Fibroblast of lung (primary cell): Measurements from ENCODE around the gene MYO18A. TPM values are rescaled to one million over a fixed set of nuclear protein-coding genes. Genes with fewer than 3 reads are reported as not detected.
A peak's percentile ranks its signal among the peaks of the same experiment; 100 is the strongest.

ENCODE experiments used
- DNase-seq, 2 donors: peaks; one replicate each; pipeline versions ENCODE4 v3.0.0 to v3.0.0-alpha.2; 2010; ENCODE audit warnings: low read depth in 2 of 2
- H2AFZ ChIP-seq: 2 replicates; pipeline ENCODE4 v1.5.1; 2012; ENCODE audit warnings: low read length, control low read depth, inconsistent platforms
- H3K27ac ChIP-seq: 2 replicates; pipeline ENCODE4 v1.5.1; 2011; ENCODE audit warnings: low read length, control low read depth; ENCODE audit not compliant: insufficient read depth
- H3K27me3 ChIP-seq: 2 replicates; pipeline ENCODE4 v1.5.1; 2011; ENCODE audit warnings: mild to moderate bottlenecking, low read length; ENCODE audit not compliant: control insufficient read depth, insufficient read depth
- H3K36me3 ChIP-seq: 2 replicates; pipeline ENCODE4 v1.5.1; 2011; ENCODE audit warnings: low read length; ENCODE audit not compliant: control insufficient read depth, insufficient read depth
- H3K4me1 ChIP-seq: 2 replicates; pipeline ENCODE4 v1.5.1; 2011; ENCODE audit warnings: low read length; ENCODE audit not compliant: control insufficient read depth, insufficient read depth; ENCODE audit errors: extremely low read depth
- H3K4me2 ChIP-seq: 2 replicates; pipeline ENCODE4 v1.5.1; 2011; ENCODE audit warnings: low read length, control low read depth; ENCODE audit not compliant: insufficient read depth; ENCODE audit errors: extremely low read depth
- H3K4me3 ChIP-seq, 4 experiments: fragments of 200-600 bp in 1 of 4; sonication (generic) in 1 of 4; replicated peaks in 1 of 4; 2 replicates each; pipeline ENCODE4 v1.5.1; 2011 to 2016; ENCODE audit warnings: low read length in 4 of 4, low read depth in 3 of 4, mild to moderate bottlenecking in 3 of 4, control low read depth in 2 of 4, inconsistent platforms in 1 of 4, mixed read lengths in 1 of 4; ENCODE audit not compliant: insufficient read depth in 1 of 4; ENCODE audit errors: control extremely low read depth in 1 of 4
- H3K79me2 ChIP-seq: 2 replicates; pipeline ENCODE4 v1.5.1; 2012; ENCODE audit warnings: mild to moderate bottlenecking, low read length, inconsistent platforms; ENCODE audit not compliant: control insufficient read depth, insufficient read depth
- H3K9ac ChIP-seq: 2 replicates; pipeline ENCODE4 v1.5.1; 2011; ENCODE audit warnings: mild to moderate bottlenecking, low read length, control low read depth; ENCODE audit not compliant: insufficient read depth
- H3K9me3 ChIP-seq: 2 replicates; pipeline ENCODE4 v1.5.1; 2012; ENCODE audit warnings: low read depth, low read length; ENCODE audit not compliant: control insufficient read depth, insufficient read depth
- H4K20me1 ChIP-seq: 2 replicates; pipeline ENCODE4 v1.5.1; 2011; ENCODE audit warnings: low read length; ENCODE audit not compliant: control insufficient read depth, insufficient read depth; ENCODE audit errors: extremely low read depth
- CTCF ChIP-seq, 2 donors: IDR thresholded peaks in 1 of 2; conservative IDR thresholded peaks in 1 of 2; 1 replicate in 1 of 2; 2 replicates in 1 of 2; pipeline ENCODE4 v1.5.1; 2011 to 2012; ENCODE audit warnings: low read length in 2 of 2, control low read depth in 1 of 2, inconsistent platforms in 1 of 2, low read depth in 1 of 2, mild to moderate bottlenecking in 1 of 2
- EZH2 ChIP-seq: IDR thresholded peaks from 2 replicates; pipeline ENCODE4 v1.5.1; 2012; ENCODE audit warnings: low read length, control low read depth, mild to moderate bottlenecking; ENCODE audit errors: missing control alignments
- polyA plus RNA-seq, 2 donors: library from polyadenylated mRNA; depleted of rRNA in 1 of 2; stranded (reverse) in 1 of 2; unstranded in 1 of 2; fragments of >200 nt; gene quantifications; 2 replicates each; pipeline ENCODE4 v1.2.1, GENCODE V29; 2011 to 2012; ENCODE audit warnings: missing spikeins in 1 of 2
- total RNA-seq: library from RNA; depleted of rRNA; stranded (reverse); fragments of >200 nt; gene quantifications from 2 replicates; pipeline ENCODE4 v1.2.1, GENCODE V29; 2014

Gene MYO18A
- total and polyA plus RNA-seq, 2 donors (not counting 1 experiment from before 2014, with no cell fraction given), result 11.7 to 133 TPM

DNA sequence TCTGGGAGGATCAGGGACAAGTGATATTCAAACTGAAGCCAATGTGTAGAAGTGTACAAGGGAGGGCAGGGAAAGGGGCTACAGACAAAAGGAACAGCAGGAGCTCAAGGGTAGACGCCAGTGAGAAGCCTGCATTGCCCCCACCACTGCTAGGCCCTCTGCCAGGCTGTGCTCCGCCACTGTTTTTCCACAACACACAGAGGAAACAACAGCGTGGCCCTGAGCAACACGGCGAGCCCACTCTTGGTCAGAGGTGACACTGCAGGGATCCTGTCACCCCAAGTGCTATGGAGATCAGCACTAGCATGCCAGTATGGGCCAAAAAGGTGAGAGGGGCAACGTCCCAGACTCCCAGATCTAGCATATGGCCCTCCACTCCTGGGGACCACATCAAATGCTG lies 23.4 kb downstream of the MYO18A start:
- H3K36me3 ChIP-seq, result no peaks in the 10 kb centered on the region
- no peak overlapping the region for H3K27ac ChIP-seq
- H4K20me1 ChIP-seq, result no peaks in the 10 kb centered on the region
- H2AFZ ChIP-seq, result no peak overlapping the region
- H3K4me3 ChIP-seq, result no peak overlapping the region
- peaks cover 45% of the 10 kb centered on the region for H3K4me1 ChIP-seq
- no peaks in the 10 kb centered on the region for H3K27me3 ChIP-seq
- H3K9ac ChIP-seq, result no peak overlapping the region
- H3K9me3 ChIP-seq, result no peaks in the 10 kb centered on the region
- H3K4me2 ChIP-seq, result no peak overlapping the region
- H3K79me2 ChIP-seq, result no peaks in the 10 kb centered on the region
- DNase-seq, result no peak
- TF ChIP-seq EZH2 (no peak), CTCF (conservative IDR thresholded peaks at IDR 0.05 in 1 of 2, IDR thresholded peaks at IDR 0.05 in 1 of 2; ENCODE audit: low read depth in 1 of 2, low read length in 2 of 2) (no peak)

GRCh38 chr17:29155966-29156338 lies 24.2 kb downstream of the MYO18A start:
- peak; percentile 38 to 74 for DNase-seq
- no peaks in the 10 kb centered on the region for H3K27me3 ChIP-seq
- H3K27ac ChIP-seq, result peak overlapping the region; percentile 73
- H3K79me2 ChIP-seq, result no peaks in the 10 kb centered on the region
- no peak overlapping the region for H3K9ac ChIP-seq
- H4K20me1 ChIP-seq, result no peaks in the 10 kb centered on the region
- no peak overlapping the region for H2AFZ ChIP-seq
- no peaks in the 10 kb centered on the region for H3K36me3 ChIP-seq
- TF ChIP-seq CTCF (conservative IDR thresholded peaks at IDR 0.05 in 1 of 2, IDR thresholded peaks at IDR 0.05 in 1 of 2; ENCODE audit: low read depth in 1 of 2, low read length in 2 of 2) (no peak), EZH2 (no peak)
- H3K4me3 ChIP-seq, result no peak overlapping the region
- H3K4me2 ChIP-seq, result no peak overlapping the region
- H3K4me1 ChIP-seq, result peaks cover 49% of the 10 kb centered on the region
- H3K9me3 ChIP-seq, result no peaks in the 10 kb centered on the region

GRCh38 chr17:29155227-29155965 lies 24.8 kb downstream of the MYO18A start:
- no peak overlapping the region for H3K4me3 ChIP-seq
- peaks cover 49% of the 10 kb centered on the region for H3K4me1 ChIP-seq
- H3K9me3 ChIP-seq, result no peaks in the 10 kb centered on the region
- no peaks in the 10 kb centered on the region for H4K20me1 ChIP-seq
- H3K79me2 ChIP-seq, result no peaks in the 10 kb centered on the region
- H3K36me3 ChIP-seq, result no peaks in the 10 kb centered on the region
- peak overlapping the region; percentile 73 for H3K27ac ChIP-seq
- peak overlapping the region; percentile 46 for H3K4me2 ChIP-seq
- peak; percentile 48 to 64 for DNase-seq
- H3K27me3 ChIP-seq, result no peaks in the 10 kb centered on the region
- TF ChIP-seq CTCF (conservative IDR thresholded peaks at IDR 0.05 in 1 of 2, IDR thresholded peaks at IDR 0.05 in 1 of 2; ENCODE audit: low read depth in 1 of 2, low read length in 2 of 2) (no peak), EZH2 (no peak)
- no peak overlapping the region for H3K9ac ChIP-seq
- no peak overlapping the region for H2AFZ ChIP-seq
